ENCODE data around the gene MGAT3.
"Not testable (repeated sequence)": the region's sequence is repeated elsewhere in the genome, so short reads cannot be mapped to it uniquely, and the experiment has no call there.

MGAT3 gene

DNA sequence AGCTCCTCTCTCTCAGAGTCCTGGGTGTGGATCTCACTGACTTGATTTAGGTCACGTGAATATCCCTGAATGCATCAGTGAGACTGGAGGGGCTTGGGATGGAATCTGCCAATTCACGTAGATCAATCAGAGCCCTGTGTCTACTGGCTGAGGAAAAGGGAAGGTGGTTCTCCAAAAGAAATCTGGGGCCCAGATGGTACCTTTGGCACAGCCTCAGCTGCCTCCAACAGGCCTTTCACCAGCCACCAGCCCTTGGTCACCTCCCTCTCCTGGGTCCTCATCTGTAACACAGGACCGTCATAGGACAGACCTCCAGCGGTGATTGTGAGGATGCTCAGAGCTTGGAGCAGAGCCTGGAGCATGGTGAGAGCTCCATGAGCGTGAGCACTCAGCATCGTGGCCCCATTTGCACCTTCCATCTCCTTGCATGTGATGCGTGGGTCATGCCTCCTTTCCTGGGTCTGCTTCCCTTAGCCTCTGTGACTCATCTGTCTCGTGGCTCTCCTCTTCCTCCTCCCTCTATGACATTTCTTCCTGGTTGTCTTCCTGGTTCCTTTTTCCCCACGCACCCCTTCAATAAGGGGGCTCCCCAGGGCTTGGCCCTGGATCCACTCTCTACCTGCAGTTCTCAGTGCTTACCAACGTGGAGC is 37.8 kb downstream of the MGAT3 start:
- DNase-seq = no peak

GRCh38 chr22:39496131-39496838 is 39.5 kb downstream of the MGAT3 start:
- peak; percentile 75 for DNase-seq

DNA sequence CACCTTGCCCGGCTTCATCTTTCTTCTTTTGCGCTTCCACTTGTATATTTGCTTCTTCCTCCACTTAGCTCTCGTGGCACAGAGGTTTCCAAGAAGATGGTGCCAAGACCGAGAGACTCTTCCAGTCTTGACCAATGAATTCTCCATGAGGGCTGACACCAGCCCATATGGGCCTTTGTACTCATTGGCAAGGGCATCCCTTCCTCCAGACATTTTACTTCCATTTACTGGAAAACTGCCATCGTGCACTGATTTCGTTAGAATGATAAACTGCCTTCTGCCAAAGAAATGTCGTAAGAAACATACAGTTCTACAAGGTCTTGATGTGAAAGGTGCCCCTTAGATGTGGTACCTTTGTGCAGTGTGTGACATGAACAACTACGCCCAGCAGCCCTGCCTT is 40.6 kb downstream of the MGAT3 start:
- no peak for DNase-seq

DNA sequence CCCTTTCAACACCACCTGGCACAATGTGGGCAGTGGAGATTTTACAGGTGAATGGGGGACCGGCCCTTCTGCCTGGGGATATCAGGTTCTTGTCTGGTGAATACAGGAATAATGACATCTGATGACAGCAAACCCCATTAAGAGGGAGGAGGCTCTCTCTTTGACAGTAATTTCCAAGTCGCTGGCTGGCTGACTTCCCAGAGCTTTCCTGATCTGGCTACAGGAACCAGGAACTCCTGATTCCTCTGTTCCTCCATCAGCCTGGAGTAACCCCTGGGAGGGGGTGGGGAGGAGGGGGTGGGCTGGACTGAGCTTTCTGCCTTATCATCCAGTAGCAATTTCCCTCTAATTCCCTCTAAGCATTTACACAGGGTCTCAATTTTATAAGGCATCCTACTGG is 41.6 kb downstream of the MGAT3 start:
- DNase-seq = no peak

- DNase-seq = no peak
These were observed 42.0 kb downstream of the MGAT3 start for GRCh38 chr22:39498802-39499201.

- no peak for DNase-seq
These were observed 43.3 kb downstream of the MGAT3 start for GRCh38 chr22:39500101-39500500.

- DNase-seq = no peak
These were observed 44.9 kb downstream of the MGAT3 start for GRCh38 chr22:39501644-39502108.

GRCh38 chr22:39502109-39502788 is 45.4 kb downstream of the MGAT3 start, which contains the start of gene MIEF1:
TSS of gene MIEF1 (plus strand) at chr22:39502290. CDS start at chr22:39511295, 9,005 bp downstream.
- peak; percentile 98 for DNase-seq

DNA sequence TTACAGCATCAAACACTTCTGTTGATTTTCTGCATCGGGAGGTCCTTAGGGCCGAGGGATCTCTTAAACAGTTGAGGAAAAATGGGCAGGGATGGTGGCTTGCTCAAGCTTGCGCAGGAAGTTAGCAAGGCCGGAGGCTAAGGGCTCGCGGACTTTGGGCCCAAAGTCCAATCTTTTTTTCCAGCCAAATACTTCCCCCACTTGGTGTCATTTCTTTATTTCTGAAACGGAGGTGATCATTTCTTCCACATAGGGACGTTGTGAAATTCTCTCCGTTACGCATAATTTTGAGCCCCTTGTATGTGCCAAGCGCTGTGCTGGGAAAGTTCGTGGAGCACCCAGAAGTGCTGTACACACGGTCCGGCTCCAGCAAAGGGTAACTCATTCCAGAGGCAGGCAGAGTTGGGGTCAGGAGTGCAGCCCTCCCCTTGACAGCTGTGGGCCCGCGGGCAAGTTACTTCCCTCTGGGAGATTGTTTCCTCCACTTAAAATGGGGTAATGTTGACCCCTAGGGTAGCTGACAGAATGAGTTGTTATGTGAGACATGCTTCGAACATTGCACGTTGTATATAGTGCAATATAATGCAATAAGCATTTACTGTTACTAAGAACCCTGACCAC is 46.1 kb downstream of the MGAT3 start:
- no peak for DNase-seq

DNA sequence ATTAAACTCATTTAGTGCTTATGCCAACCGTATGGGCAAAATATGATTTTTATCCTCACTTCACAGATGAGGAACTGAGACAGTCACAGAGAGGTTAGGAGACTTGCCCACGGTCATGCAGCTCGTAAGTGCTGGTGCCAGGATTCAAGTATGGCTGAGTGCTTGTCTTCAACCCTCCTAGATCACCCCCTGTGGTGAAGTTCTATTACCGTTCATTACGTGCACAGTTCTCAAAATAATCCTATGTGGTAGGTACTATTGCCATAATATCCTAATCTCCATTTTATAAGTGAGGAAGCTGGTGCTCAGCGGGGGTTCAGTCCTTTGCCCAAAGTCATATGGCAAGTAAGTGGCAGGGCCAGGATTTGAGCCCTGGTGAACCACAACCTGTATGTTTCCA is 46.8 kb downstream of the MGAT3 start:
- DNase-seq = no peak

GRCh38 chr22:39504071-39504470 is 47.3 kb downstream of the MGAT3 start:
- no peak for DNase-seq

GRCh38 chr22:39507021-39507420 is 50.2 kb downstream of the MGAT3 start:
- DNase-seq = not testable (repeated sequence)

DNA sequence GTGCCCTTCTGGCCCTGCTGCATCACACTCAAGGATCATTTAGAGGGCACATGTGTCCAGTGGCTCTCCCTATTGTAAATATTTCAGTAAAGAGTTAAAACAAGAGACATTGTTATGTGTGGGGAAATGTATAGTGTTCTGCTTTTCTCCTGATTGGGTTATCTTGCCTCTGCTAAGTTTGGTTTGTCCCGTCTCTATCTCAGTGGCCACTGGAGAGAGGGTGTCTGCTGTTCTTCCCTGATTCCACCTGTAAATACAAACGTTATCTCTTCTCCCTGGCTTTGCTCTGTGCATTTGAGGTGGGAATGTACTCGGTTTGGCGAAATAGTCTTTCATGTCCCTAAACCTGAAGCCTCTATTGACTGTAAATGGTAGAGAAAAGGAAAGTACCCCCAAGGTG is 51.6 kb downstream of the MGAT3 start:
- no peak for DNase-seq

DNA sequence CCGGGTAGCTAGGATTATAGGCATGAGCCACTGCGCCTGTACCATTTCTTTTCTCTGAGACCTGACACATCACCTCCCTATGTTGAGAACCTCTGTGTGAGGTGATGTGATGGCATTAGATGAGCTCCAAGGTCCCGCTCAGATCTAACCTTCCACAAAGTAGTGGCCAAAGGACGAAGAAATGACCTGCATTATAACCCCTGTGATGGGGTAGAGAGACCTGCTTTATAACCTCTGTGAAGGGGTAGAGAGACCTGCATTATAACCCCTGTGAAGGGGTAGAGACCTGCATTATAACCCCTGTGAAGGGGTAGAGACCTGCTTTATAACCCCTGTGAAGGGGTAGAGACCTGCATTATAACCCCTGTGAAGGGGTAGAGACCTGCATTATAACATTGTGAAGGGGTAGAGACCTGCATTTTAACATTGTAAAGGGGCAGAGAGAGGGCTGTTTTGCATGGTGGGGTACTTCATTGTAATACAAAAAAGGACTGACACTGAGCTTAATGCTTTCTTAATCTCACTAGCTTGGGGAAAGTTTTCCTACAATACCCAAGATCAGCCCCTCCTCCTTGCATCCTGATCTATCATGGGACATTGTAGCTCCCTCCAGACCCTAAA is 53.8 kb downstream of the MGAT3 start:
- no peak for DNase-seq

- no peak for DNase-seq
These were observed 54.4 kb downstream of the MGAT3 start for GRCh38 chr22:39511226-39511625.

- no peak for DNase-seq
These were observed 55.2 kb downstream of the MGAT3 start for GRCh38 chr22:39512026-39512425.

DNA sequence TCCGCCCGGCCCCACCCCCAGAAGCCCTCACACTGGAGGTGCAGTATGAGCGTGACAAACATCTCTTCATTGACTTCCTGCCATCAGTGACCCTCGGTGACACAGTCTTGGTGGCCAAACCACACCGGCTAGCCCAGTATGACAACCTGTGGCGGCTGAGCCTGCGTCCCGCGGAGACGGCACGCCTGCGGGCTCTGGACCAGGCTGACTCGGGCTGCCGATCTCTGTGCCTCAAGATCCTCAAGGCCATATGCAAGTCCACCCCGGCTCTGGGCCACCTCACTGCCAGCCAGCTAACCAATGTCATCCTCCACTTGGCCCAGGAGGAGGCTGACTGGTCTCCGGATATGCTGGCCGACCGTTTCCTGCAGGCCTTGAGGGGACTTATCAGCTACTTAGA is 57.0 kb downstream of the MGAT3 start:
- no peak for DNase-seq

DNA sequence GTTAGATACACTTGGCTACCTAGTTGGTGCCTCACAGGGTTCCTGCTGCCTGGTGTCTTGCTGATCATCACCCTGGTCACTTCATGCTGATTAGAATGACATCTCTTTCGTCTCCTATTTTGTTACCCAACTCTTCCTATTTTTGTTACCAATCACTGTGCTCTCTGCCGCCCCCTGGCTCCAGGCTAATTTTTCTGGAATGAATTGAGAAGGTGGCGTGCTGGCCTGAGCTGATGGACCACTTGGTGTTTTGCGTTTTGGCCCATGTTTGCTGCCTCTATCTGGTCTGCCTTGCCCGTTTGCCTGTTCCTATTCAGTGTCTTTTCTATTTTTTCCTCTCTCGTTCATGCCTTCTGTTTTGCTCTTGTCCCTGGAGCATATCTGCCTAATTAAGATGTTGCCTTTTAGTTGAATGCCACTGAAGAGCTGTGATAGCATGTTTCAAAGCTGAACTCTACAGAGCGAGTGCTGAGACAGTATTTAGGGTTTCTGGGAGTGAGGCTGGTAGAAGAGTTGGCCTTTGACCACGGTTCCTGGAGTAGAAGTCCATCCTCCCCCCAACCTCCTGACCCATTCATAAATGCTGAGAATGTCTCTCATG is 57.7 kb downstream of the MGAT3 start:
- no peak for DNase-seq

- no peak for DNase-seq
These were observed 58.6 kb downstream of the MGAT3 start for GRCh38 chr22:39515266-39516050.

DNA sequence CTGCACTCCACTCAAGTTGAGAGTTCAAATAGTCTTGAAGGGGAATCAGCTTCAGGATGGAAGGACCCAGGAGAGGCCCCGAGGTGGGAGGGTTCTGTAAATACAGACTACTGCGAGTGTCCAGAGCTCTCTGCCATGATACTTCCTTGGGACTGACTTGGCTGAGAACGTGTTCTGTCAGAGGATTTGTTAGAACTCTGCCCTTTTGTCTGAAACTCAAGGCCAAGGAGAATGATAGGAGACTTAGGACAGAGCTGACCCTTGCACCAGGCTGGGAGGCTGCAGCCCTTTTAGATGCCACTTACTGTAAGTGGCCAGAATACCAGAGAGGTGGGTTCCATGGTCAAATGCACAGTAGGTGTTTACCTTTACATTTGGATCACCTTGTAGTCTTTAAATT is 60.7 kb downstream of the MGAT3 start:
- no peak for DNase-seq

GRCh38 chr22:39518144-39518786 is 61.5 kb downstream of the MGAT3 start:
- no peak for DNase-seq
